Skin epidermis (tissue), 12 donors: ENCODE data around the gene HGD.
"Not testable (repeated sequence)": the region's sequence is repeated elsewhere in the genome, so short reads cannot be mapped to it uniquely, and the experiment has no call there.

Source experiments
- H3K27ac ChIP-seq, 21 experiments: fragments of 200-600 bp; sonication (generic) in 11 of 21; one replicate each; pipeline ENCODE4 v1.5.0; 2020; ENCODE audit warnings: mild to moderate bottlenecking in 3 of 21, inconsistent platforms in 2 of 21, moderate library complexity in 2 of 21
- H3K4me3 ChIP-seq, 7 experiments: fragments of 200-600 bp; sonication (generic) in 2 of 7; one replicate each; pipeline ENCODE4 v1.5.0; 2020; ENCODE audit warnings: inconsistent platforms in 2 of 7, mild to moderate bottlenecking in 2 of 7, moderate library complexity in 1 of 7

HGD gene

GRCh38 chr3:120681018-120681417 is 1.0 kb downstream of the HGD start:
- H3K27ac ChIP-seq = no peak overlapping the region

GRCh38 chr3:120680193-120680894 is 1.7 kb downstream of the HGD start:
- H3K4me3 ChIP-seq = no peak overlapping the region
- H3K27ac ChIP-seq = no peak overlapping the region

More at GRCh38 chr3:120681018-120681417, 1.0 kb downstream of the HGD start:
- H3K4me3 ChIP-seq = no peak overlapping the region

DNA sequence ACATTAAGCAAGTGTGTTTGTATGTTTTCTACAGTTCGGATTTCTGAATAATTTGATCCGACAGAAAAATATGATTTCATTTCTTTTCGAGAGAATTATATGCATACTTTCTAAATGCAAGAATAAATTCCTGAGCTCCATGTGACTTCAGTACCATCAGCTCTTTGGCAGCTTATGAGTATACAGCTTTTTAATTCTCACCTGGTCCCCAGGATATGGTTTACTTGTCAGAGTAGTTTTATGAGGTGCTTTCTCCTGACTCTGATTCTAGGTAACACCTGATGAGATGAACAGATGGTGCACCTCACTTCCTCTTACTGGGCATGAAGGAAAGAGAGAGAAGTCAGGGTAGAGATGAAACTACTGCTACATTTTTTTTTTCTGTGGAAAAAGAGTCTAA is 3.1 kb downstream of the HGD start:
- H3K27ac ChIP-seq = peak overlapping the region in 3 of 21 experiments; percentile 23 to 50 (median 30)
- no peak overlapping the region for H3K4me3 ChIP-seq

- Histone ChIP-seq H3K4me3 (no peak overlapping the region), H3K27ac (peak overlapping the region in 4 of 21 experiments; percentile 15 to 50 (median 26))
These were observed 3.6 kb downstream of the HGD start for GRCh38 chr3:120678331-120678947.

GRCh38 chr3:120677193-120677592 is 4.8 kb downstream of the HGD start:
- H3K4me3 ChIP-seq = not testable (repeated sequence)

DNA sequence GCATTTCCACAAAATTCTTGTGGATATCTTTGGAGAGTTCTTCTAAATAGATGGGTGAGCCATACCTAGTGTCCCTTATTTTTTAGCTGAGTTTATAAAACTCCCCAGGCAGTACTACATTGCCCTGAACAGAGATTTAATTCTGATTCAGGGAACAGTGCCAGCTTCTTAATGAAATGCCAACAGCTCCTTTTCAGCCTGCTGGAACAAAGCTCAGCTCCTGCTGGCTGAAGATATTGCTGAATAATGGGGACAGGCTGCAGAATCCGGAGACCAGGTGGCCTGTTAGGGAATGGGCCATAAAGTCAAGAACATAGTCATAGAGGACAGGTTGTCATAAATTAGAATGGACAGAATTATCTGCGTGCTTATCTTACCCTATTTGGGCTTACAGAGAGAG is 8.9 kb downstream of the HGD start:
- Histone ChIP-seq H3K27ac (no peak overlapping the region), H3K4me3 (no peak overlapping the region)

More at GRCh38 chr3:120677193-120677592, 4.8 kb downstream of the HGD start:
- not testable (repeated sequence) for H3K27ac ChIP-seq

DNA sequence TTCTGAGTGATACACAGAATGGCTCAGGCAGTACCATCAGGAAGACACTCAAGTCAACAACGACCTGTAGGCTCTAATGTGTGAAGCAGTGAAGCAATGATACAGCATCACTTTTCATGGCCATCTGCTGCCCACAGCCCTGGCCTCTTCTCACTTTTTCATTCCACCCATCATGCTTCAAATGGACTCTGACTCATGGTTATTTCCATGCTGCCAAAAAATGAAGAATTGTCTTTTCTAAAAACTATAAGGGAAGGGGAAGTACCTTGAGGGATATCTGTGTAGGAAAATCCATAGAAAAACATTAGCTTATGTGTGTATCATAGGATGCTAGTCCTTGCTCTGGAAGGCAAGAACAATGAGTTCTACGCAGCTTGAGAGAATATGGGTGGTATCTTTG is 11.5 kb downstream of the HGD start:
- H3K4me3 ChIP-seq = no peak overlapping the region
- no peak overlapping the region for H3K27ac ChIP-seq

DNA sequence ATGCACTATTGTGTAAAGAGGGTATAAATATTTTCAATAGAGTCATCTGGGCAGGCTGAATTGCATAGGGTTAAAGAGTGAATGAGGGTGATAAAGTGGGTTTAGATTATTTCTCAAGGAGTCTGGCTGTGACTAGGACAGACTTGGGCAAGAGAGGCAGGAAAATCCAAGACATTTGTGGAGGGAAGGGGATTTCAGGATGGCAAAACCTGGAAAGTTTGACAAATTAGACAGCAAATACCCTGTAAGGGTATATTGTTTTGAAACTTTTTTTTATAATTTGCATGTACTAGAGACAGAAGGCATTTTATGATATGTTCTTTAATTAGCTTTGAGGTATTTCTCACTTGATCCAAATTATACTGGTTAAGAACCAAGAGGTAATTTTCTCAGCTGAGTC is 17.1 kb downstream of the HGD start:
- H3K4me3 ChIP-seq = no peak overlapping the region
- H3K27ac ChIP-seq = no peak overlapping the region

DNA sequence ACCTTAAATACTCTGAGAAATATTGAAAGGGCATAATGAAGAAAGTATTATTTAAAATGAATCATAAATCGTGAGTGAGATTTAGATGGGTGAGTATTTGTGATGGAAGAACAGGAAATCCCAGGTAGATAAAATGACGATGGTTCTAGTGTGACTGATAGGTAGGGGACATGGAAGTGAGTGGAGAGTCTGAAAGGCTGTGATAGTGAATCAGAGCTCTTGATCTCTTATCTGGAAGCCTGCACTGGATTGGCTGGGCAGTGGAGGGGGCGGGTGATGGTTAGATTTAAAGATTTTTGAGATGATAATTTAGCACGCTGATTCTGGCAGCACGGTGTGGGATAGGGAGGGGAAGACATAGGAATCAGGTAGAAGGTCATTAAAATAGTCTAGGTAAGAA is 20.1 kb downstream of the HGD start:
- Histone ChIP-seq H3K27ac (no peak overlapping the region), H3K4me3 (no peak overlapping the region)

- no peak overlapping the region for H3K27ac ChIP-seq
These were observed 20.7 kb downstream of the HGD start for GRCh38 chr3:120661106-120661905.

GRCh38 chr3:120659834-120660233 is 22.2 kb downstream of the HGD start:
- H3K4me3 ChIP-seq = no peak overlapping the region
- H3K27ac ChIP-seq = no peak overlapping the region

More at GRCh38 chr3:120661106-120661905, 20.7 kb downstream of the HGD start:
- H3K4me3 ChIP-seq = no peak overlapping the region

- Histone ChIP-seq H3K27ac (no peak overlapping the region), H3K4me3 (no peak overlapping the region)
These were observed 22.8 kb downstream of the HGD start for GRCh38 chr3:120659285-120659684.

DNA sequence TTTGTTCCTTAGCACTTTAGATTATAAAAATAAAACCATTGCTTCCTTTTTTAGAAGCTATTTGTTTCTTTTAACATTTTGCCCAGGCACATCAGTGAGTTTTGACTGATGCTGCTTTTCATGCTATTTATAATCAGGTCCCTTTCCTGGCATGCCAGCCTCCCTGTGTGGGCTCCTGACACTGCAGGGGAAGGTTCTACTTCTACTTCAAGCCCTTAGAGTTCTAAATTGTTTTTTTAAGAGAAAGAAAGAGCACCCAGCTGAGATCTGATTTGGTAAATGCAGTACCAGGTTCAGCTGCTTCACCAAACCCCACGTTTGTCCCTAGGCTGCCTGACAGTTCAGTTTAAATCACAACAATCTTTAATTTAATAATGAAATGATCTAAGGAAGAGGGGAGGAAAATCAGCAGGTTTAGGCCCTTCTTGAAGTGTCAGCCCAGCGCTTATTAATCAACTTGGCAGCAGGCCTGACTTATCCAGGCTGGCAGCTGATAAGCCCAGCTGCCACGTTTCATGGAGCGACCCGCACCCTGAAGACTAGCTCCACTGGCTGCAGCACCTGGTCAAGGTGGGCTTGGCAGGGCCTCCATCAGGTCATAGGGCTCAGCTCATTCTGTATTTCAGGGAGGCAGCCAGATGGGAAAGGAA is 29.0 kb downstream of the HGD start:
- H3K27ac ChIP-seq = no peak overlapping the region
- H3K4me3 ChIP-seq = no peak overlapping the region

GRCh38 chr3:120652281-120652680 is 29.8 kb downstream of the HGD start:
- Histone ChIP-seq H3K27ac (no peak overlapping the region), H3K4me3 (no peak overlapping the region)

DNA sequence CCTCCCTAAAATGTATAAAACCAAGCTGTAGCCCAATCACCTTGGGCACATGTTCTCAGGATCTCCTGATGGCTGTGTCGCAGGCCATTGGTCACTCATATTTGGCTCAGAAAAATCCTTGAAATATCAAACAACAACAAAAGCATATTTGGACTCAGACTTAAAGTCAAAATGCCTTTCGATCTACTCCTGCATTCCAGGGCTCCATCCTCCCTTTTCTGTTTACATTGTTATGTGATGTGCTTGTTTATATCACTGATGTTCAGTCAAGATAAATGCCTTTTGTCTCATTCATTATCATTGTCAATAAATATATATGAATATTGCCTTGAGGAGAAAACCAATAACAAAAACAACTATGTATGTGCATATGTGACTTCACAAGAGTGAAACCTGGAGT is 31.7 kb downstream of the HGD start:
- no peak overlapping the region for H3K27ac ChIP-seq
- no peak overlapping the region for H3K4me3 ChIP-seq

DNA sequence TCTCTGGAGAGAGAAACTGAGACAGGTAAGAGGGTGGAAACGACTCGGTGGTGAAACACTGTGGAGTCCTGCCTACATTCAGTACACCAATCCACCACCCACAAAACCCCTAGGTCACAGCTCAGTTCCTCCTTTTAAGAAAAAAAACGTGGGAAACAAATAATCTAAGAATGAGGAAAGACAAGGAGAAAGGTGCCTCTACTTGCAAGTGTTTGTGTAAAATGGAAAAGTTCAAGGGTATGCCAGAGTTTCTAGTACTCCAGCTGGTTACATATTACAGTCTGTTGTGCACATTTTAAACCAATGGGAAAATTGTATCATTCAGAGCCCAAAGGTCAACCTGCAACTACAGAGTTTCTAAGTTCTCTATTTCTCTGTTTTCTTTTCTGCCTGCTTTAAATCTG is 32.2 kb downstream of the HGD start:
- H3K27ac ChIP-seq = no peak overlapping the region

DNA sequence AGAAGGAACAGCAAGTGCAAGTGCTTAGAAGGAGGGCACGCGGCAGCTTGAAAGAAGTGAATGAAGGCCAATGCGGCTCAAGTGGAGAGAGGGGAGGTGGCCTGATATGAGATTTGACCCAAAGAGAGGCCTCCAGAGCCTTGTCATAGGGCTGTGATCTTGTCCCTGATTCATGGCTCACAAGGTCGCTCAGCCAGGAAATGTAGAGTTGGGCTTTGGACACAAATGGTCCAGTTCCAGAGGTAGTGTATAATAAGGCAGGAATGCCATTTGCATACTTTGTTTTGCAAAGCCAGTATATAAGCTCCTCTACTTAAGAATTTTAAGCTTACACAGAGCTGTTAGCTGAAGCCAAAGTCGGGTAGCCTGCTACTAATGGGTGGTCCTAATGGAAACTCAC is 33.7 kb downstream of the HGD start:
- H3K27ac ChIP-seq = no peak overlapping the region
- H3K4me3 ChIP-seq = no peak overlapping the region

More for the DNA sequence above, 32.2 kb downstream of the HGD start:
- H3K4me3 ChIP-seq = no peak overlapping the region

- no peak overlapping the region for H3K4me3 ChIP-seq
- no peak overlapping the region for H3K27ac ChIP-seq
These were observed 35.1 kb downstream of the HGD start for GRCh38 chr3:120646771-120647432.

GRCh38 chr3:120645083-120645845 is 36.8 kb downstream of the HGD start:
- H3K27ac ChIP-seq = no peak overlapping the region
- H3K4me3 ChIP-seq = no peak overlapping the region
